Liver (tissue), 9 donors: ENCODE results near the gene ADCY10. TPM values are rescaled to one million over a fixed set of nuclear protein-coding genes. Genes with fewer than 3 reads are reported as not detected.

Experiments
- DNase-seq: peaks from one replicate; pipeline ENCODE4 v3.0.0-alpha.2; 2017; ENCODE audit warnings: low spot score
- H3K27ac ChIP-seq, 2 donors: one replicate each; pipeline ENCODE4 v1.7.0; 2013; ENCODE audit warnings: inconsistent platforms in 2 of 2, low read length in 2 of 2, control low read depth in 1 of 2, low read depth in 1 of 2, mild to moderate bottlenecking in 1 of 2
- H3K27me3 ChIP-seq, 4 donors: one replicate each; pipeline versions ENCODE4 v1.6.1 to v1.7.0; 2013; ENCODE audit warnings: low read length in 3 of 4, inconsistent platforms in 1 of 4, mild to moderate bottlenecking in 1 of 4, moderate library complexity in 1 of 4; ENCODE audit not compliant: control insufficient read depth in 4 of 4, insufficient read depth in 4 of 4
- H3K36me3 ChIP-seq, 4 donors: one replicate each; pipeline versions ENCODE4 v1.6.1 to v1.7.0; 2013; ENCODE audit warnings: low read length in 3 of 4, mild to moderate bottlenecking in 3 of 4, low read depth in 1 of 4, moderate library complexity in 1 of 4; ENCODE audit not compliant: control insufficient read depth in 4 of 4, insufficient read depth in 3 of 4
- H3K4me1 ChIP-seq, 4 donors: one replicate each; pipeline versions ENCODE4 v1.6.1 to v1.7.0; 2013; ENCODE audit warnings: low read length in 3 of 4, mild to moderate bottlenecking in 3 of 4, moderate library complexity in 1 of 4; ENCODE audit not compliant: control insufficient read depth in 4 of 4, insufficient read depth in 4 of 4
- H3K4me3 ChIP-seq, 3 donors: one replicate each; pipeline versions ENCODE4 v1.6.1 to v1.7.0; 2013; ENCODE audit warnings: low read length in 3 of 3, control low read depth in 1 of 3, low read depth in 1 of 3, mild to moderate bottlenecking in 1 of 3
- H3K9ac ChIP-seq, 2 donors: one replicate each; pipeline ENCODE4 v1.7.0; 2013; ENCODE audit warnings: low read length in 2 of 2, mild to moderate bottlenecking in 2 of 2, moderate library complexity in 2 of 2, control low read depth in 1 of 2, low read depth in 1 of 2
- H3K9me3 ChIP-seq, 4 donors: one replicate each; pipeline versions ENCODE4 v1.6.1 to v1.7.0; 2013; ENCODE audit warnings: low read length in 3 of 4; ENCODE audit not compliant: control insufficient read depth in 4 of 4
- ATF3 ChIP-seq: IDR thresholded peaks from 2 replicates; pipeline ENCODE4 v1.6.1; 2016; ENCODE audit warnings: antibody characterized with exemption
- CTCF ChIP-seq: fragments of 150-350 bp; IDR thresholded peaks from 2 replicates; pipeline ENCODE4 v1.5.1; 2017; ENCODE audit warnings: improper control_type of control experiment, low read depth, low read length; ENCODE audit not compliant: missing input control
- FOXA1 ChIP-seq: IDR thresholded peaks from 2 replicates; pipeline ENCODE4 v1.6.1; 2016; ENCODE audit warnings: antibody characterized with exemption
- FOXA2 ChIP-seq: IDR thresholded peaks from 2 replicates; pipeline ENCODE4 v1.6.1; 2016; ENCODE audit warnings: antibody characterized with exemption
- GABPA ChIP-seq, 2 donors: IDR thresholded peaks in 1 of 2; conservative IDR thresholded peaks in 1 of 2; 2 replicates each; pipeline ENCODE4 v1.6.1; 2016; ENCODE audit warnings: antibody characterized with exemption in 2 of 2, mild to moderate bottlenecking in 1 of 2, moderate library complexity in 1 of 2
- HNF4A ChIP-seq, 2 donors: conservative IDR thresholded peaks; 2 replicates each; pipeline ENCODE4 v1.6.1; 2016; ENCODE audit warnings: antibody characterized with exemption in 2 of 2, mild to moderate bottlenecking in 2 of 2
- HNF4G ChIP-seq: IDR thresholded peaks from 2 replicates; pipeline ENCODE4 v1.6.1; 2016; ENCODE audit warnings: antibody characterized with exemption
- JUND ChIP-seq, 2 donors: IDR thresholded peaks; 2 replicates each; pipeline ENCODE4 v1.6.1; 2016; ENCODE audit warnings: antibody characterized with exemption in 2 of 2
- MAX ChIP-seq: IDR thresholded peaks from 2 replicates; pipeline ENCODE4 v1.6.1; 2016; ENCODE audit warnings: antibody characterized with exemption
- NR2F2 ChIP-seq: IDR thresholded peaks from 2 replicates; pipeline ENCODE4 v1.6.1; 2016; ENCODE audit warnings: antibody characterized with exemption
- RAD21 ChIP-seq, 2 donors: IDR thresholded peaks; 2 replicates each; pipeline ENCODE4 v1.6.1; 2016; ENCODE audit warnings: antibody characterized with exemption in 2 of 2, mild to moderate bottlenecking in 2 of 2
- REST ChIP-seq: IDR thresholded peaks from 2 replicates; pipeline ENCODE4 v1.6.1; 2016; ENCODE audit warnings: antibody characterized with exemption, mild to moderate bottlenecking
- RXRA ChIP-seq, 2 donors: IDR thresholded peaks; 2 replicates each; pipeline ENCODE4 v1.6.1; 2017 to 2018; ENCODE audit warnings: antibody characterized with exemption in 2 of 2, mild to moderate bottlenecking in 1 of 2
- SP1 ChIP-seq: IDR thresholded peaks from 2 replicates; pipeline ENCODE4 v1.6.1; 2018; ENCODE audit warnings: antibody characterized with exemption, mild to moderate bottlenecking
- TAF1 ChIP-seq: conservative IDR thresholded peaks from 2 replicates; pipeline ENCODE4 v1.6.1; 2016; ENCODE audit warnings: antibody characterized with exemption, mild to moderate bottlenecking
- YY1 ChIP-seq: IDR thresholded peaks from 2 replicates; pipeline ENCODE4 v1.6.1; 2016; ENCODE audit warnings: antibody characterized with exemption, mild to moderate bottlenecking
- ZBTB33 ChIP-seq: IDR thresholded peaks from 2 replicates; pipeline ENCODE4 v1.6.1; 2016; ENCODE audit warnings: antibody characterized with exemption
- WGBS: extraction: QIAGEN DNeasy Blood & Tissue Kit; methylation state at CpG from one replicate; pipeline ENCODE4 v1.1.7; 2013; 5-methylcytosine and 5-hydroxymethylcytosine counted together
- polyA plus RNA-seq, 2 donors: library from polyadenylated mRNA; stranded (reverse) in 1 of 2; unstranded in 1 of 2; fragments of 200-250 nt in 1 of 2; fragments of >200 nt in 1 of 2; fragmentation: Nextera tagmentation in 1 of 2; extraction: Ambion mirVana in 1 of 2; gene quantifications; one replicate each; pipeline versions ENCODE4 v1.2.1 to v1.2.3, GENCODE V29; 2013 to 2015
- total RNA-seq, 2 donors: library from RNA; depleted of rRNA; stranded (reverse); fragments of >200 nt; gene quantifications; one replicate each; pipeline ENCODE4 v1.2.3, GENCODE V29; 2014
- donor health status: healthy.
- donor health status: healthy.
- donor health status: healthy.
- donor health status: healthy.
- donor health status: healthy.

Gene ADCY10
- total and polyA plus RNA-seq, 4 donors, result 0.89 to 4.7 (median 2.3) TPM

- no peak for DNase-seq
- Histone ChIP-seq H3K9ac (no peak overlapping the region), H3K27me3 (no peaks in the 10 kb centered on the region), H3K4me3 (no peak overlapping the region), H3K27ac (no peak overlapping the region), H3K36me3 (peaks cover 0 to 5% (median 1%) of the 10 kb centered on the region in 4 donors), H3K9me3 (no peaks in the 10 kb centered on the region), H3K4me1 (peaks cover 4 to 56% (median 23%) of the 10 kb centered on the region in 4 donors)
- WGBS, result 84% methylated on average over 3 of the region's 3 CpGs
- TF ChIP-seq MAX (no peak), CTCF (no peak), JUND (IDR thresholded peaks at IDR 0.05) (no peak), NR2F2 (no peak), SP1 (no peak), ZBTB33 (no peak), REST (no peak), GABPA (IDR thresholded peaks at IDR 0.05 in 1 of 2, conservative IDR thresholded peaks at IDR 0.05 in 1 of 2) (no peak), ATF3 (no peak), FOXA1 (no peak), RAD21 (IDR thresholded peaks at IDR 0.05) (no peak), TAF1 (no peak), HNF4A (conservative IDR thresholded peaks at IDR 0.05) (no peak), YY1 (no peak), FOXA2 (no peak), HNF4G (no peak), RXRA (IDR thresholded peaks at IDR 0.05) (no peak)
Measured at GRCh38 chr1:167923324-167924056, 9.6 kb upstream of the ADCY10 start.
